Astrocyte (in vitro differentiated cells and primary cell): ENCODE data around the gene GPA33. TPM values are rescaled to one million over a fixed set of nuclear protein-coding genes. Genes with fewer than 3 reads are reported as not detected.

Source experiments
- DNase-seq: peaks from one replicate; pipeline ENCODE4 v3.0.0-alpha.2; 2010; ENCODE audit warnings: low read depth
- FAIRE-seq: peaks from 2 replicates; lab custom pipeline; 2011; peaks lifted over from hg19 to GRCh38; lab: Jason Lieb, UNC
- H2AFZ ChIP-seq: 2 replicates; pipeline ENCODE4 v1.6.0; 2012; ENCODE audit warnings: low read depth, low read length, inconsistent platforms
- H3K27ac ChIP-seq: 2 replicates; pipeline ENCODE4 v1.5.1; 2011; ENCODE audit warnings: low read depth, low read length, inconsistent platforms
- H3K27me3 ChIP-seq: 2 replicates; pipeline ENCODE4 v1.6.0; 2011; ENCODE audit warnings: low read length, inconsistent platforms; ENCODE audit not compliant: insufficient read depth
- H3K36me3 ChIP-seq: 2 replicates; pipeline ENCODE4 v1.5.1; 2011; ENCODE audit warnings: low read length, inconsistent platforms; ENCODE audit not compliant: insufficient read depth
- H3K4me1 ChIP-seq: 2 replicates; pipeline ENCODE4 v1.5.1; 2011; ENCODE audit warnings: low read length, inconsistent platforms; ENCODE audit not compliant: insufficient read depth
- H3K4me2 ChIP-seq: 2 replicates; pipeline ENCODE4 v1.6.0; 2012; ENCODE audit warnings: low read length, inconsistent platforms
- H3K4me3 ChIP-seq: 2 replicates; pipeline ENCODE4 v1.5.1; 2011; ENCODE audit warnings: low read depth, mild to moderate bottlenecking, low read length, inconsistent platforms; ENCODE audit not compliant: insufficient read depth
- H3K79me2 ChIP-seq: 2 replicates; pipeline ENCODE4 v1.6.0; 2012; ENCODE audit warnings: mild to moderate bottlenecking, low read length, inconsistent platforms; ENCODE audit not compliant: insufficient read depth
- H3K9ac ChIP-seq: 2 replicates; pipeline ENCODE4 v1.6.0; 2012; ENCODE audit warnings: mild to moderate bottlenecking, low read length, inconsistent platforms
- H3K9me3 ChIP-seq: 2 replicates; pipeline ENCODE4 v1.5.1; 2012; ENCODE audit warnings: low read depth, mild to moderate bottlenecking, low read length, inconsistent platforms; ENCODE audit not compliant: insufficient read depth
- H4K20me1 ChIP-seq: 2 replicates; pipeline ENCODE4 v1.6.0; 2012; ENCODE audit warnings: low read length, inconsistent platforms; ENCODE audit not compliant: insufficient read depth
- H3K27ac Mint-ChIP-seq: one replicate; pipeline ENCODE4 v1.8.0; 2021; ENCODE audit warnings: mild to moderate bottlenecking, mixed read lengths; ENCODE audit not compliant: unreplicated experiment
- H3K27me3 Mint-ChIP-seq: one replicate; pipeline ENCODE4 v1.8.0; 2021; ENCODE audit warnings: low read depth, mixed read lengths; ENCODE audit not compliant: unreplicated experiment
- H3K36me3 Mint-ChIP-seq: one replicate; pipeline ENCODE4 v1.8.0; 2021; ENCODE audit warnings: low read depth, mixed read lengths; ENCODE audit not compliant: unreplicated experiment
- H3K4me1 Mint-ChIP-seq: one replicate; pipeline ENCODE4 v1.8.0; 2021; ENCODE audit warnings: low read depth, mixed read lengths; ENCODE audit not compliant: unreplicated experiment
- H3K4me3 Mint-ChIP-seq: one replicate; pipeline ENCODE4 v1.8.0; 2021; ENCODE audit warnings: mild to moderate bottlenecking, moderate library complexity, mixed read lengths; ENCODE audit not compliant: unreplicated experiment
- H3K9me3 Mint-ChIP-seq: one replicate; pipeline ENCODE4 v1.8.0; 2021; ENCODE audit warnings: mild to moderate bottlenecking, mixed read lengths; ENCODE audit not compliant: unreplicated experiment
- CTCF ChIP-seq: IDR thresholded peaks from 2 replicates; pipeline ENCODE4 v1.5.1; 2011; ENCODE audit warnings: low read depth, mild to moderate bottlenecking, inconsistent platforms, low read length, moderate library complexity; ENCODE audit not compliant: insufficient read depth
- EZH2 ChIP-seq: IDR thresholded peaks from 2 replicates; pipeline ENCODE4 v1.6.1; 2012; ENCODE audit warnings: mild to moderate bottlenecking, low read length, inconsistent platforms; ENCODE audit not compliant: insufficient read depth
- total RNA-seq: library from RNA; stranded (reverse); gene quantifications from 2 replicates; pipeline ENCODE4 v1.2.1, GENCODE V29; 2021

The GPA33 gene
- total RNA-seq, 1 donor from 2014 or later, result 1.2 TPM

GRCh38 chr1:167118188-167118587 lies 28.0 kb upstream of the GPA33 start:
- Histone ChIP-seq H3K4me3 (no peak overlapping the region), H4K20me1 (no peaks in the 10 kb centered on the region), H3K27me3 (peaks cover 5% of the 10 kb centered on the region), H3K9ac (no peak overlapping the region), H3K4me2 (no peak overlapping the region), H3K27ac (no peak overlapping the region), H3K36me3 (no peaks in the 10 kb centered on the region), H3K79me2 (no peaks in the 10 kb centered on the region), H2AFZ (no peak overlapping the region), H3K4me1 (peaks cover 6% of the 10 kb centered on the region), H3K9me3 (no peaks in the 10 kb centered on the region)
- DNase-seq (no peak), FAIRE-seq (no peak)
- TF ChIP-seq CTCF (no peak), EZH2 (no peak)
- Mint-ChIP-seq H3K9me3 (peaks cover 6% of the 10 kb centered on the region), H3K4me1 (no peaks in the 10 kb centered on the region), H3K4me3 (no peak overlapping the region), H3K27me3 (peaks cover 13% of the 10 kb centered on the region), H3K36me3 (peaks cover 10% of the 10 kb centered on the region), H3K27ac (no peak overlapping the region)

GRCh38 chr1:167117225-167117624 lies 27.0 kb upstream of the GPA33 start:
- DNase-seq (no peak), FAIRE-seq (no peak)
- no peak overlapping the region for H3K9ac ChIP-seq
- Mint-ChIP-seq H3K27me3 (peaks cover 13% of the 10 kb centered on the region), H3K36me3 (peaks cover 10% of the 10 kb centered on the region), H3K4me3 (no peak overlapping the region), H3K9me3 (peaks cover 6% of the 10 kb centered on the region), H3K27ac (no peak overlapping the region), H3K4me1 (no peaks in the 10 kb centered on the region)
- no peak overlapping the region for H3K27ac ChIP-seq
- H3K79me2 ChIP-seq, result no peaks in the 10 kb centered on the region
- no peak overlapping the region for H2AFZ ChIP-seq
- peaks cover 6% of the 10 kb centered on the region for H3K4me1 ChIP-seq
- no peak overlapping the region for H3K4me3 ChIP-seq
- H3K27me3 ChIP-seq, result peaks cover 6% of the 10 kb centered on the region
- TF ChIP-seq EZH2, result no peak
- no peaks in the 10 kb centered on the region for H3K9me3 ChIP-seq
- no peaks in the 10 kb centered on the region for H4K20me1 ChIP-seq
- H3K4me2 ChIP-seq, result no peak overlapping the region
- no peaks in the 10 kb centered on the region for H3K36me3 ChIP-seq

- Histone ChIP-seq H3K27me3 (peaks cover 8% of the 10 kb centered on the region), H3K9me3 (no peaks in the 10 kb centered on the region), H3K4me2 (no peak overlapping the region), H3K4me3 (no peak overlapping the region), H3K9ac (no peak overlapping the region), H3K79me2 (no peaks in the 10 kb centered on the region), H4K20me1 (no peaks in the 10 kb centered on the region), H2AFZ (no peak overlapping the region), H3K4me1 (peaks cover 3% of the 10 kb centered on the region), H3K27ac (no peak overlapping the region), H3K36me3 (no peaks in the 10 kb centered on the region)
- H3K27me3 Mint-ChIP-seq, result peaks cover 13% of the 10 kb centered on the region
- H3K9me3 Mint-ChIP-seq, result peaks cover 6% of the 10 kb centered on the region
- DNase-seq (no peak), FAIRE-seq (no peak)
- no peak for TF ChIP-seq EZH2
- no peak for TF ChIP-seq CTCF
- H3K27ac Mint-ChIP-seq, result no peak overlapping the region
- no peak overlapping the region for H3K4me3 Mint-ChIP-seq
- peaks cover 10% of the 10 kb centered on the region for H3K36me3 Mint-ChIP-seq
- H3K4me1 Mint-ChIP-seq, result no peaks in the 10 kb centered on the region
Observed at GRCh38 chr1:167116174-167116573, 26.0 kb upstream of the GPA33 start.
